Cardiac muscle cell (in vitro differentiated cells and primary cell): ENCODE results near the gene NAV2. TPM values are rescaled to one million over a fixed set of nuclear protein-coding genes. Genes with fewer than 3 reads are reported as not detected.

Experiments used
- DNase-seq, 2 donors: peaks; one replicate each; pipeline versions ENCODE4 v3.0.0 to v3.0.0-alpha.2; 2010 to 2017; ENCODE audit warnings: low read depth in 1 of 2, low spot score in 1 of 2
- H3K27ac ChIP-seq: fragments of 200-600 bp; sonication (generic); 2 replicates; pipeline ENCODE4 v1.5.1; 2016
- H3K27me3 ChIP-seq: fragments of 200-600 bp; sonication (generic); 2 replicates; pipeline ENCODE4 v1.6.0; 2016; ENCODE audit warnings: control low read depth
- H3K36me3 ChIP-seq: fragments of 200-600 bp; sonication (generic); 2 replicates; pipeline ENCODE4 v1.5.1; 2016; ENCODE audit warnings: control low read depth
- H3K4me1 ChIP-seq: fragments of 200-600 bp; sonication (generic); 2 replicates; pipeline ENCODE4 v1.8.1; 2017; ENCODE audit warnings: low read depth, mild to moderate bottlenecking, mixed run types
- H3K4me3 ChIP-seq: fragments of 200-600 bp; sonication (generic); 2 replicates; pipeline ENCODE4 v1.5.1; 2016; ENCODE audit warnings: mild to moderate bottlenecking
- H3K9me3 ChIP-seq: fragments of 200-600 bp; sonication (generic); 2 replicates; pipeline ENCODE4 v1.5.1; 2017; ENCODE audit warnings: low read depth, mild to moderate bottlenecking, control low read depth
- CTCF ChIP-seq: IDR thresholded peaks from 2 replicates; pipeline ENCODE4 v1.5.1; 2012; ENCODE audit warnings: low read depth, mild to moderate bottlenecking, low read length
- polyA plus RNA-seq: library from polyadenylated mRNA; unstranded; fragments of >200 nt; fragmentation: Nextera tagmentation; extraction: Ambion mirVana; gene quantifications from 2 replicates; pipeline ENCODE4 v1.2.1, GENCODE V29; 2016
- total RNA-seq: library from RNA; depleted of rRNA; stranded (reverse); fragments of >200 nt; gene quantifications from 2 replicates; pipeline ENCODE4 v1.2.3, GENCODE V29; 2016

The NAV2 gene
- total and polyA plus RNA-seq, 2 experiments from 2014 or later: 113 to 164 TPM

- Histone ChIP-seq H3K27me3 (peaks cover 80% of the 10 kb centered on the region), H3K36me3 (no peaks in the 10 kb centered on the region), H3K4me3 (no peak overlapping the region), H3K4me1 (no peaks in the 10 kb centered on the region), H3K27ac (no peak overlapping the region), H3K9me3 (no peaks in the 10 kb centered on the region)
- no peak for TF ChIP-seq CTCF
- DNase-seq: no peak
Measured at GRCh38 chr11:19768815-19769214, 56.2 kb downstream of the NAV2 start.

- DNase-seq: peak in 1 of 2 donors; percentile 55
- no peak for TF ChIP-seq CTCF
- no peak overlapping the region for H3K4me3 ChIP-seq
- H3K27me3 ChIP-seq: peaks cover 80% of the 10 kb centered on the region
- H3K4me1 ChIP-seq: no peaks in the 10 kb centered on the region
- no peaks in the 10 kb centered on the region for H3K9me3 ChIP-seq
- no peak overlapping the region for H3K27ac ChIP-seq
- H3K36me3 ChIP-seq: no peaks in the 10 kb centered on the region
Measured at GRCh38 chr11:19769820-19770219, 57.2 kb downstream of the NAV2 start.

- Histone ChIP-seq H3K4me3 (no peak overlapping the region), H3K27ac (no peak overlapping the region), H3K4me1 (no peaks in the 10 kb centered on the region), H3K27me3 (peaks cover 80% of the 10 kb centered on the region), H3K9me3 (no peaks in the 10 kb centered on the region), H3K36me3 (no peaks in the 10 kb centered on the region)
- DNase-seq: no peak
- no peak for TF ChIP-seq CTCF
Measured at GRCh38 chr11:19770277-19770676, 57.6 kb downstream of the NAV2 start.

- H3K4me3 ChIP-seq: no peak overlapping the region
- no peak for TF ChIP-seq CTCF
- H3K36me3 ChIP-seq: no peaks in the 10 kb centered on the region
- H3K4me1 ChIP-seq: no peaks in the 10 kb centered on the region
- H3K27ac ChIP-seq: no peak overlapping the region
- DNase-seq: no peak
- H3K9me3 ChIP-seq: no peaks in the 10 kb centered on the region
- H3K27me3 ChIP-seq: peaks cover 86% of the 10 kb centered on the region
Measured at GRCh38 chr11:19771463-19771862, 58.8 kb downstream of the NAV2 start.

- no peak for TF ChIP-seq CTCF
- Histone ChIP-seq H3K36me3 (no peaks in the 10 kb centered on the region), H3K4me1 (peaks cover 2% of the 10 kb centered on the region), H3K9me3 (no peaks in the 10 kb centered on the region), H3K4me3 (no peak overlapping the region), H3K27me3 (peaks cover 96% of the 10 kb centered on the region), H3K27ac (no peak overlapping the region)
- no peak for DNase-seq
Measured at GRCh38 chr11:19772480-19772879, 59.8 kb downstream of the NAV2 start.

GRCh38 chr11:19774329-19774728 lies 61.7 kb downstream of the NAV2 start:
- H3K27ac ChIP-seq: no peak overlapping the region
- no peaks in the 10 kb centered on the region for H3K9me3 ChIP-seq
- H3K27me3 ChIP-seq: peaks cover 100% of the 10 kb centered on the region
- no peak overlapping the region for H3K4me3 ChIP-seq
- DNase-seq: no peak
- no peaks in the 10 kb centered on the region for H3K36me3 ChIP-seq
- peaks cover 5% of the 10 kb centered on the region for H3K4me1 ChIP-seq
- TF ChIP-seq CTCF: no peak
